Naive B cell (primary cell): ENCODE measurements around the gene MPND. TPM values are rescaled to one million over a fixed set of nuclear protein-coding genes. Genes with fewer than 3 reads are reported as not detected.

Experiments used
- ATAC-seq, 2 donors: fragments of 150-1000 bp; cut with Tn5 transposase; 2 replicates each; pipeline ENCODE4 v1.10.0; 2021; ENCODE audit warnings: low read depth in 2 of 2, mild to moderate bottlenecking in 2 of 2, moderate library complexity in 2 of 2
- DNase-seq: peaks from one replicate; pipeline ENCODE4 v3.0.0; 2022
- H3K27ac Mint-ChIP-seq, 6 donors: one replicate each; pipeline ENCODE4 v1.8.0; 2020 to 2022; ENCODE audit warnings: mild to moderate bottlenecking in 6 of 6, mixed read lengths in 6 of 6, moderate library complexity in 5 of 6, inconsistent platforms in 2 of 6
- H3K27me3 Mint-ChIP-seq, 3 donors: one replicate each; pipeline ENCODE4 v1.8.0; 2021 to 2022; ENCODE audit warnings: mixed read lengths in 3 of 3, mild to moderate bottlenecking in 1 of 3
- H3K36me3 Mint-ChIP-seq, 2 donors: one replicate each; pipeline ENCODE4 v1.8.0; 2020 to 2022; ENCODE audit warnings: mixed read lengths in 2 of 2, inconsistent platforms in 1 of 2, mild to moderate bottlenecking in 1 of 2
- H3K4me1 Mint-ChIP-seq, 3 donors: one replicate each; pipeline ENCODE4 v1.8.0; 2020 to 2022; ENCODE audit warnings: mixed read lengths in 3 of 3, inconsistent platforms in 1 of 3, mild to moderate bottlenecking in 1 of 3, moderate library complexity in 1 of 3
- H3K4me3 Mint-ChIP-seq, 8 donors: one replicate each; pipeline ENCODE4 v1.8.0; 2020 to 2022; ENCODE audit warnings: mild to moderate bottlenecking in 8 of 8, mixed read lengths in 8 of 8, moderate library complexity in 8 of 8, inconsistent platforms in 2 of 8
- H3K9me3 Mint-ChIP-seq, 7 donors: one replicate each; pipeline ENCODE4 v1.8.0; 2020 to 2022; ENCODE audit warnings: mixed read lengths in 7 of 7, mild to moderate bottlenecking in 5 of 7, inconsistent platforms in 2 of 7, moderate library complexity in 1 of 7
- polyA plus RNA-seq, 6 donors: library from polyadenylated mRNA; unstranded; fragments of 300-500 nt; fragmentation: Illumina TruSeq; gene quantifications; one replicate each; pipeline ENCODE4 v1.2.3, GENCODE V29; 2021; ENCODE audit warnings: low read depth in 6 of 6

MPND gene
- polyA plus RNA-seq, 6 donors from 2014 or later, result 4.6 to 6.3 (median 5.4) TPM

DNA sequence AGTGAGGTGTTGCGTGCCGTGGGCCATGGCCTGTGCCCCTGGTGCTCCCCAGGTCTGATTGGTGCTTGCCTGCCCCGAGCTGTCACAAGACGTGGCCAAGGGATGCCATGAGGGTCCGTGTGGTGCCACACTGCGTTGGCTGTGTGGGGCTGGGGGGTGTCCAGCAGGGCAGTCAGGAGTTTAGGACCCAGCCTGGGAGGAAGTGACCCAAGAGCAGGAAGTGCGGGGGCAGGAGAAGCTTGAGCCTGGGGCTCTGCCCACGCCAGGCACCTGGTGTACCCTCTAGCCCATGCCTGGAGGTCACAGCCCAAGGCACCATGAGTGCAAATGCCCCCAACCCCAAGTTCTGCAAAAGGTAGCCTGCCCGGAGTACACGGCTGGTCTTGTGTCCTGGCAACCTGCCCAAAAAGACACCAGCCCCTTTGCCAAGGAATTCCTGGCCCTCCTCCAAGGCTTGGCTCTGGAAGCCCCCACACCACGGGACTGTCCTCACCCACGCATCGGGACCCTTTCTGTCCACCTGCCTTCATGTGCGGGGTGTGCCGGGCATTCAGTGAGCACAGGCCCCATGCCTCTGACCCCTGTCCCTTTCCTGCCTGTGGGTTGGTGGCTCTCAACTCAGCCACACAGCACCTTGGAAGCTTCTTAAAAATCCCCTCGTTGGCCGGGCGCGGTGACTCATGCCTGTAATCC, 24.9 kb downstream of the MPND start:
- Mint-ChIP-seq H3K4me3 (peak overlapping the region in 5 of 8 donors; percentile 52 to 84 (median 67)), H3K27ac (peak overlapping the region; percentile 86 to 97 (median 96)), H3K27me3 (no peaks in the 10 kb centered on the region), H3K9me3 (no peaks in the 10 kb centered on the region), H3K36me3 (no peaks in the 10 kb centered on the region), H3K4me1 (peaks cover 36 to 54% (median 53%) of the 10 kb centered on the region in 3 donors)
- peak; percentile 26 for DNase-seq
- peak in 1 of 2 donors; percentile 1 for ATAC-seq

DNA sequence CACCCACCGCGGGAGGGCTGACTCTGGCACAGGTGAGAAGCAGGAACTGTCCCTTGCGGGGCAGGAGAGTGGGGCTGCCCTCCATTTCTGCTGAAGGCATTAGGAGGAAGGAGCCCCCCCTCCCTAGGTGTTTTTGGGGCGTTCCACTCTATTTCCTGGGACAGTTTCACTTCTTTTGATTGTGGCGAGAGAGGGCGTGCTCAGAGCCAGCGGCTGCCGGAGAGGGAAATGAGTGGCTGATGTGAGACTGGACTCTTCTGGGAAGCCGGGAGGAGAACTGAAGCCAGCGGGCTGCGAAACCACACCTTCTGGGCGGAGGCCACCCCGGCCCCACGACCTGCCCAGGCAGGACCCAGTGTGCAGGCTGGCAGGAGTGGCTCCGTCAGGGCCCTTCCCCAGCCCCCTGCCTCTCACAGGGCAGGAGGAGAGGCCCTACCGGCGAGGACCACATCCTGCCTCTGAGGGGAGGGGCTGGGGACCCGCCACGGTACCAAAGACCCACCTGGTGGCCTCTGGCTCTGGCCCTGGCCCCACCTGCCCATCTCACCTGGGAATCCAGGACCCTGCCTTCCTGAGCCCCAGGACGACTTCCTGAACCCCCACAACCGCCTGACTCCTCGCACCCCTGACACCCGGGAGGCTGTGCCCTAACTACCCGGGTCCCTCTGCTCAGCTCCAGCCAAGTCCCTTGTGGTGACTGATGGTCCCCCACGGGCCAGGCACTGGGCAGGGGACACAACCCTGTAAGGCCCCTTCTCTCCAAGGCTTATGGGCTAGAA, 25.9 kb downstream of the MPND start:
- peak; percentile 76 to 79 for ATAC-seq
- Mint-ChIP-seq H3K36me3 (no peaks in the 10 kb centered on the region), H3K4me1 (peaks cover 41 to 61% (median 60%) of the 10 kb centered on the region in 3 donors), H3K27me3 (no peaks in the 10 kb centered on the region), H3K9me3 (no peaks in the 10 kb centered on the region), H3K4me3 (peak overlapping the region; percentile 52 to 87 (median 84)), H3K27ac (peak overlapping the region; percentile 86 to 97 (median 96))
- peak; percentile 89 for DNase-seq

DNA sequence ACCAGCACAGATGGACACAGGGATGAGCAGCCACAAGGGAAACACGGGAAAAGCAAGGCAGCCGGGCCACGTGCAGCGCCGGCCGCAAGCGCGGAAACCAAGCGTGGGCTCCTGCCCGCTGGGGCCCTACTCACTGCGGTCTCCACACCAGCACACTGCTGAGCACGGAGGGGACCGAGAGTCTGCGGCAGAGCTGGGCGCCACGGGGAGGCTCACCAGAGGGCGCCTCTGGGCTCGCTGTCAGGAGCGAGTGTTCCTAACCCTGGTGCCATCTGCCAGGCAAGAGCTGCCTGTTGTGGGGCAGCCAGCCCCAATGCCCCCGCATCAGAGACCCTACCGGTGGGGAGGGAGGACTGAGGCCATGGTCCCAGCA, 26.5 kb downstream of the MPND start:
- ATAC-seq (peak; percentile 32 to 43), DNase-seq (peak; percentile 45)
- Mint-ChIP-seq H3K4me3 (peak overlapping the region; percentile 52 to 87 (median 83)), H3K9me3 (no peaks in the 10 kb centered on the region), H3K36me3 (no peaks in the 10 kb centered on the region), H3K4me1 (peaks cover 41 to 61% (median 60%) of the 10 kb centered on the region in 3 donors), H3K27ac (peak overlapping the region; percentile 82 to 97 (median 95)), H3K27me3 (no peaks in the 10 kb centered on the region)

DNA sequence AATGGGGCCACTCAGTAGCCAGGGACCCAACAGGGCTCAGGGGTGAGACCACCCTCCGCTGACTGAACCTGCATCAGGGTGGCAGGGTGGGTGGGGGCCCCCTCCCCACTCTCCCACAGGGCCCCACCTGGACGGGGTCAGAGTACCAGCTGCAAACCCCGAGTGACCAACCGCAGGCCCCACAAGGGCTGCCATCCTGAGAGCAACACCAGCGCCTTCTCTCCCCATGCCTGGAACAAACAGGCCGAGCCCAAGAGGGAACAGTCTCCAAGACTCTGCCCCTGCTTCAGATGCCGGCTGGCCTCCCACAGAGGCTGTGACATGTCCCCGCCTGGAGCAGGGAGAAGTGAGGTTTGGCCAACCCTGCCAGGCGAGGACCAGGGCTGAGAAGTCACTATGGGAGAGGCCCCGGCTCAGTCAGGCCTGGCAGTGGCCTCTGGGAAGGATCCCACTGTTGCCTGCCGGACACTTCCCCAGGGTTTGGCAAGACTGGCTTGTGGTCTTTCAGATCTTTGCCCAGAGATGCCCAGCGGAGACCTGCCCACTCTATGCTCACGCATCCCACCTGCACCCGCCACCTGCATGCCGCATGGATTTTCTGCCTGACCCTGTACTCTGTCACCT, 27.2 kb downstream of the MPND start:
- ATAC-seq (no peak), DNase-seq (no peak)
- H3K27ac Mint-ChIP-seq, result peak overlapping the region; percentile 72 to 97 (median 96)
- no peaks in the 10 kb centered on the region for H3K9me3 Mint-ChIP-seq
- H3K27me3 Mint-ChIP-seq, result no peaks in the 10 kb centered on the region
- H3K4me3 Mint-ChIP-seq, result peak overlapping the region; percentile 57 to 86 (median 83)
- no peaks in the 10 kb centered on the region for H3K36me3 Mint-ChIP-seq
- H3K4me1 Mint-ChIP-seq, result peaks cover 43 to 68% (median 66%) of the 10 kb centered on the region in 3 donors

DNA sequence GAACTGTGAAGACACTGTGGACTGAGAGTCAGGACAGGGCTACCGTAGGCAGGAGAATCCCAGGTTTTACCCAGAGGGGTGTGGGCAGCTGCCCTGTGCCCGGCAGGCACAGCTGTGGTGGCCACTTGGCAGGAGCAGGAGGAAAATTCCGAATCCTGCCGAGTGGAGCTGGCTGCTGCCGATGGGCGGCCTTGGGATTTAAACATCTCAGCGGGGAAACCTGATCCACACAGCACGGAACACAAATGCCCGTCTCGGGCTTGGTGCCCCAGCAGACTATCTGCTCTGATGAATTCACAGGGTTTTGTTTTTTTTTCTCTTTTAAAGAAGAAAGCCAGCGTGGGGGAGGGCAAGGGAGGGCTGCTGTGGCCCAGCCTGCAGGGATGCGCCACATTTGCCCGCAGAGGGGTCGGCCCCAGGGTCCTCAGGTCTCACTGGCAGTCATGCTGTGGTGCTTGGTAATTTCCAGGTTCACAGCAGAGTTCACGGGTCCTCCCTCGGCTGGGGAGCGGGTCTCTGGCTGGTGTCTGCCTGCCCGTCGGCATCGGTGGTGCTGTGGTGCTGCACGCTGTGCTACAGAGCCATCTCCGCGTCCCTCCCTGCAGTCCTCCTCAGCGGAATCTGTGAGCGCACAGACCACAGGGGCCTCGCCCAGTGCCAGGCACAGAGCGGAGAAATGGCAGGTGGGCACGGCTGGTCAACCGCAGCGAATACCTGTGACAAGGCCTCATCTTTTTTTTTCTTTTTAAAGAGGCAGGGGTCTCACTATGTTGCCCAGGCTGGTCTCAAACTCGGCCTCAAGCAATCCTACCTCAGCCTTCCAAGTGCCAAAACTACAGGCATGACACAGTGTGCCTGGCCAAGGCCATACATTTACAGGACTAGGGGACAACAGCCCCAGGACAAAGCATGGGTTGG, 28.1 kb downstream of the MPND start:
- Mint-ChIP-seq H3K4me3 (peak overlapping the region in 7 of 8 donors; percentile 29 to 86 (median 69)), H3K36me3 (no peaks in the 10 kb centered on the region), H3K27me3 (no peaks in the 10 kb centered on the region), H3K4me1 (peaks cover 53 to 78% (median 73%) of the 10 kb centered on the region in 3 donors), H3K9me3 (no peaks in the 10 kb centered on the region), H3K27ac (peak overlapping the region in 5 of 6 donors; percentile 72 to 95 (median 84))
- DNase-seq (no peak), ATAC-seq (no peak)

DNA sequence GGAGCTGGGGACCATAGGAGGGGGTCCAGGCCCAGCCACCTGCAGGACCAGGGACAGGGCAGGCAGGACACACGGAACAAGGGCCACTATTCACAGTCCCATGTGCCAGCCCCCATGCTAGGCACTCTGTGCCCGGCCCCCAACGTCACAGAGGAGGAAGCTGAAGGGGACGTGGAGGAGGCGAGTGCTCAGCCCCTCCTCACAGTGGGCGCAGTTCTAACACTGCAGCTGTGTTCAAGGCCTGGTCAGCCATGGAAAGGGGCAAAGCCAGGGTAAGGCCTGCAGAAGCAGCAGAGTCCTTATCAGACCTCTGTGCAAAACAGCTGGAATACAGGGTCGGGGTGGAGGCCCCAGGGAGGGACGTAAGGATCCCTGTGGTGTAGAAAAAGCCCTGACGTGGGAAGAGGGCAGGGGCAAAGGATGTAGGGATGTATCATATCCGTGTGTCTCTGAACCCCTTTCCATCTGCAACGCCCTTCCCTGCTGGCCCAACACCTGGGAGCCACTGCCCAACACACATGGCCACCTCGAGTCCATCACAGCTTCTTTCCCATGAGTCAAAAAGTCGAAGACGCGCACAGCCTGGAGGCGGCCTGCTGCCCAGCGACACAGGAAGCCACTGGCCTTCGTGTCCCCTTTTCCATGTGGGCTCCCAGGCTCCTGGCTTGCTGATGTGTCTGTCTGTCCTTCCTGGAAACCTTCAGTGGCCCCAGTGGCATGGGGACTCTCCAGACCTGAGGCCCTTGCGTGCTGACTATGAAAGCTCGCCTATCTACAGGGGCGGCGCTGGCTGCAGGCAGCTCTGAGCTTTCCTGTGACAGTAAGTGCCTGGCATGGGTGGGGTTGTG, 29.0 kb downstream of the MPND start:
- Mint-ChIP-seq H3K4me1 (peaks cover 56 to 86% (median 79%) of the 10 kb centered on the region in 3 donors), H3K36me3 (no peaks in the 10 kb centered on the region), H3K4me3 (peak overlapping the region in 4 of 8 donors; percentile 20 to 71 (median 46)), H3K27me3 (no peaks in the 10 kb centered on the region), H3K9me3 (no peaks in the 10 kb centered on the region), H3K27ac (peak overlapping the region in 3 of 6 donors; percentile 39 to 75 (median 69))
- DNase-seq, result no peak
- no peak for ATAC-seq

- peaks cover 51 to 85% (median 80%) of the 10 kb centered on the region in 3 donors for H3K4me1 Mint-ChIP-seq
- peak overlapping the region in 1 of 6 donors; percentile 75 for H3K27ac Mint-ChIP-seq
- no peaks in the 10 kb centered on the region for H3K36me3 Mint-ChIP-seq
- H3K27me3 Mint-ChIP-seq, result no peaks in the 10 kb centered on the region
- H3K9me3 Mint-ChIP-seq, result no peaks in the 10 kb centered on the region
- DNase-seq (no peak), ATAC-seq (no peak)
- H3K4me3 Mint-ChIP-seq, result peak overlapping the region in 4 of 8 donors; percentile 20 to 65 (median 32)
Observed at GRCh38 chr19:4373013-4373367, 29.6 kb downstream of the MPND start.

- DNase-seq (no peak), ATAC-seq (no peak)
- peak overlapping the region in 5 of 8 donors; percentile 30 to 79 (median 62) for H3K4me3 Mint-ChIP-seq
- no peaks in the 10 kb centered on the region for H3K9me3 Mint-ChIP-seq
- peak overlapping the region in 5 of 6 donors; percentile 39 to 97 (median 79) for H3K27ac Mint-ChIP-seq
- H3K27me3 Mint-ChIP-seq, result no peaks in the 10 kb centered on the region
- H3K4me1 Mint-ChIP-seq, result peaks cover 48 to 80% (median 80%) of the 10 kb centered on the region in 3 donors
- no peaks in the 10 kb centered on the region for H3K36me3 Mint-ChIP-seq
Observed at GRCh38 chr19:4373601-4374497, 30.5 kb downstream of the MPND start.

- H3K4me1 Mint-ChIP-seq, result peaks cover 47 to 82% (median 81%) of the 10 kb centered on the region in 3 donors
- ATAC-seq, result no peak
- H3K9me3 Mint-ChIP-seq, result no peaks in the 10 kb centered on the region
- peak overlapping the region in 3 of 8 donors; percentile 69 to 84 (median 83) for H3K4me3 Mint-ChIP-seq
- H3K36me3 Mint-ChIP-seq, result no peaks in the 10 kb centered on the region
- no peaks in the 10 kb centered on the region for H3K27me3 Mint-ChIP-seq
- peak overlapping the region in 1 of 6 donors; percentile 82 for H3K27ac Mint-ChIP-seq
- no peak for DNase-seq
Observed at GRCh38 chr19:4374498-4375163, 31.3 kb downstream of the MPND start.

DNA sequence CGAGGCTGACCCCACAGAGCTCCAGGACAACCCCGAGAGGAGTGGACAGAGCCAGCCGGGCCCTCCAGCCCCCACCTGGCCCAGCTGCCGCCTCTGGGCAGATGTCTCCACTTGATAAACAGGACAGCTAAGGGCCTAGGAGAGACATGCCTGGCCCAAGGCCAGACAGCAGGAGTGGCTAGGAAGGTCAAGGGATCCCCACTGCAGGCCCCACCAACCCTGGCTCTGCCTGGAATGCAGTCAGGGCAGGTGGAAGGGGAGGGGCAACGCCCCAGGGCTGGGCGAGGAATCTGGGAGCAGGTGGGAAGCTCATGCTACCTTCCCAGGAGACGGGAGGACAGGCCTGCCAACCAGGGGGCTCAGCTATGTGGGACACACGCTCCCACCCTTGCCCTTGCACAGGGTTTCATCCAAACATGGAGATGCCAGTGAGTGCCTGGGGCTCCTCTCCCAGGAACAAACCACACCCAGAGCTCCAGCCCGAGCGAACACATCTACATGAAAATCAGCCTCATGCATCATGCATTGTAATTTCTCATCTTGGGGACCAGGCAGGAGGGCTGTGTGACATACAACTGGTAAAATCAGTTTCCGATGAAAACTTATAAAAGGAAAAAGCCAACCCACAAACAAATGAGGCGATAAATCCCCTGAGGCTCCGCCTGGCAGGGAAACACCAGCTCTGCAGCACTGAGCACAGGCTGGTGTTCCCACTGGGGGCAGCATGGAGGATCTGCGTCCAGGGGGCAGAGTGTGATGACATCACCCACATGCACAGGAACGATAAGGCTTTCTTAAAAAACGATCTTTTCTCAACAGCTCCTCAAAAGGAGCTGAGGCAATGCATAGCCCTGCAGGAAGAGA, 32.0 kb downstream of the MPND start:
- Mint-ChIP-seq H3K27me3 (no peaks in the 10 kb centered on the region), H3K4me1 (peaks cover 53 to 85% (median 81%) of the 10 kb centered on the region in 3 donors), H3K27ac (peak overlapping the region; percentile 35 to 91 (median 84)), H3K4me3 (peak overlapping the region; percentile 69 to 89 (median 84)), H3K9me3 (no peaks in the 10 kb centered on the region), H3K36me3 (no peaks in the 10 kb centered on the region)
- peak; percentile 69 to 70 for ATAC-seq
- peak; percentile 55 for DNase-seq
